Glomerular visceral epithelial cell (primary cell): ENCODE data around the gene APOL6.
"Not testable (repeated sequence)": the region's sequence is repeated elsewhere in the genome, so short reads cannot be mapped to it uniquely, and the experiment has no call there.

ENCODE experiments used
- DNase-seq: peaks from one replicate; pipeline ENCODE4 v3.0.0-alpha.2; 2016; ENCODE audit errors: extremely low spot score

APOL6 gene

GRCh38 chr22:35617137-35617755, 31.0 kb upstream of the APOL6 start, which contains the start of gene MB:
Gene MB (minus strand): TSS chr22:35617329. CDS start chr22:35617257, 72 bp downstream.
- DNase-seq = no peak

GRCh38 chr22:35618427-35619223, 29.6 kb upstream of the APOL6 start:
- no peak for DNase-seq

- no peak for DNase-seq
These were observed 28.7 kb upstream of the APOL6 start for GRCh38 chr22:35619336-35620094.

- no peak for DNase-seq
These were observed 27.5 kb upstream of the APOL6 start for GRCh38 chr22:35620624-35621251.

GRCh38 chr22:35621451-35621850, 26.8 kb upstream of the APOL6 start:
- DNase-seq = no peak

- DNase-seq = no peak
These were observed 25.9 kb upstream of the APOL6 start for GRCh38 chr22:35622191-35622913.

- not testable (repeated sequence) for DNase-seq
These were observed 24.4 kb upstream of the APOL6 start for GRCh38 chr22:35623885-35624284.

- DNase-seq = no peak
These were observed 23.7 kb upstream of the APOL6 start for GRCh38 chr22:35624547-35624946.

- DNase-seq = no peak
These were observed 22.3 kb upstream of the APOL6 start for GRCh38 chr22:35625763-35626432.

- peak; percentile 97 for DNase-seq
These were observed 20.8 kb upstream of the APOL6 start for GRCh38 chr22:35627267-35628041.

- DNase-seq = no peak
These were observed 19.5 kb upstream of the APOL6 start for GRCh38 chr22:35628732-35629131.

- peak; percentile 98 for DNase-seq
These were observed 18.6 kb upstream of the APOL6 start for GRCh38 chr22:35629406-35630216.

- peak; percentile 52 for DNase-seq
These were observed 17.9 kb upstream of the APOL6 start for GRCh38 chr22:35630387-35630793.

GRCh38 chr22:35630891-35631290, 17.4 kb upstream of the APOL6 start:
- DNase-seq = no peak

GRCh38 chr22:35631597-35631996, 16.6 kb upstream of the APOL6 start:
- peak; percentile 40 for DNase-seq

GRCh38 chr22:35632935-35633334, 15.3 kb upstream of the APOL6 start:
- no peak for DNase-seq

- no peak for DNase-seq
These were observed 14.7 kb upstream of the APOL6 start for GRCh38 chr22:35633520-35633919.

GRCh38 chr22:35634015-35634414, 14.2 kb upstream of the APOL6 start:
- no peak for DNase-seq

GRCh38 chr22:35634943-35635540, 13.2 kb upstream of the APOL6 start:
- DNase-seq = no peak
